Measurements from ENCODE around the gene MTHFS. TPM values are rescaled to one million over a fixed set of nuclear protein-coding genes. Genes with fewer than 3 reads are reported as not detected.

Gene MTHFS

DNA sequence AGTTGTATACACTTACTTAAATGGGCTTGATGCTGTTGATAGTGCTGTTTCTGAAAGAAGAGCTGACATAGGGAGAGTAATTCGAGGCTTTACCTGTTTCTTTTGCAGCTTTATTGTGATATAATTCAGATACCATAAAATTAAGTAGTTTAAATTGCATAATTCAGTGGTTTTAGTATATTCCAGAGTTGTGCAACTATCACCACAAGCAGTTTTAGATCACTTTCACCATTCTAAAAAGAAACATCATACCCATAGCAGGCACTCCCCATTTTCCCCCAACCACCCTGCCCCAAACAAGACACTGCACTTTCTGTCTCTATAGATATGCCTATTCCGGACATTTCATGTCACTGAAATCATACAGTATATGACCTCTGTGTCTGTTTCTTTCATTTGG, 98.5 kb downstream of the MTHFS start:
- Histone ChIP-seq H3K4me2 (ENCODE audit: low read length, poor library complexity, severe bottlenecking) (no peak overlapping the region), H3K23ac (ENCODE audit: low read length in 2 of 2) (no peak overlapping the region), H3K4me1 (ENCODE audit: control insufficient read depth, insufficient read depth, low read depth, low read length) (no peaks in the 10 kb centered on the region), H2AFZ (ENCODE audit: low read depth, low read length) (no peak overlapping the region), H2BK5ac (ENCODE audit: low read depth, low read length, poor library complexity, severe bottlenecking) (no peak overlapping the region), H3K14ac (ENCODE audit: low read length in 2 of 2) (no peak overlapping the region), H4K8ac (ENCODE audit: low read length) (no peak overlapping the region), H2BK15ac (ENCODE audit: low read depth, poor library complexity, severe bottlenecking) (no peak overlapping the region), H3K9me3 (ENCODE audit: control insufficient read depth, low read length) (peaks cover 18% of the 10 kb centered on the region), H3K27me3 (ENCODE audit: control insufficient read depth in 1 of 2, insufficient read depth in 1 of 2, low read length in 2 of 2) (no peaks in the 10 kb centered on the region), H3K36me3 (ENCODE audit: control insufficient read depth in 1 of 2, insufficient read depth in 2 of 2, low read depth in 1 of 2, low read length in 2 of 2) (no peaks in the 10 kb centered on the region), H3K9ac (ENCODE audit: low read length) (no peak overlapping the region), H4K91ac (ENCODE audit: low read length) (no peak overlapping the region), H3K4me3 (ENCODE audit: insufficient read depth in 1 of 2, low read depth in 1 of 2, low read length in 2 of 2) (no peak overlapping the region), H3K79me1 (replicated peaks; ENCODE audit: low read length, poor library complexity, severe bottlenecking) (no peaks in the 10 kb centered on the region), H3K18ac (ENCODE audit: low read depth in 1 of 2, low read length in 2 of 2) (no peak overlapping the region), H3K27ac (ENCODE audit: low read length, poor library complexity, severe bottlenecking) (no peak overlapping the region), H2BK12ac (ENCODE audit: low read length in 2 of 2) (no peak overlapping the region), H2AK5ac (ENCODE audit: low read length, severe bottlenecking) (no peak overlapping the region), H3K4ac (ENCODE audit: low read depth in 1 of 2, low read length in 2 of 2) (no peak overlapping the region), H2BK120ac (ENCODE audit: low read depth, low read length) (no peak overlapping the region)
- 86% methylated on average over 1 of the region's 2 CpGs for WGBS
- DNase-seq: no peak

Small RNA genes lying within 50 kb of the gene (small RNA-seq; reads per million reads assigned to genes)
- gene RNU6-667P (ENCODE audit: low read depth): not detected
